ENCODE results near the gene NOPCHAP1. TPM values are rescaled to one million over a fixed set of nuclear protein-coding genes. Genes with fewer than 3 reads are reported as not detected.

NOPCHAP1 gene
- total RNA-seq, 1 donor from 2014 or later: 26.0 TPM

- H3K27me3 Mint-ChIP-seq (ENCODE audit: low read depth): peaks cover 40% of the 10 kb centered on the region
- H3K4me3 Mint-ChIP-seq: peak overlapping the region; percentile 41
- H3K27ac Mint-ChIP-seq (ENCODE audit: unreplicated experiment): no peak overlapping the region
- TF ChIP-seq CTCF (conservative IDR thresholded peaks at IDR 0.05): no peak
- no peaks in the 10 kb centered on the region for H3K36me3 Mint-ChIP-seq (ENCODE audit: low read depth)
- peaks cover 25% of the 10 kb centered on the region for H3K4me1 Mint-ChIP-seq
- DNase-seq (ENCODE audit: low read depth, low spot score): no peak
- no peaks in the 10 kb centered on the region for H3K9me3 Mint-ChIP-seq
Observed at GRCh38 chr12:104960464-104960863, 25.7 kb upstream of the NOPCHAP1 start.

- Mint-ChIP-seq H3K9me3 (no peaks in the 10 kb centered on the region), H3K27ac (ENCODE audit: unreplicated experiment) (no peak overlapping the region), H3K4me3 (no peak overlapping the region), H3K36me3 (ENCODE audit: low read depth) (no peaks in the 10 kb centered on the region), H3K27me3 (ENCODE audit: low read depth) (peaks cover 17% of the 10 kb centered on the region), H3K4me1 (peaks cover 21% of the 10 kb centered on the region)
- no peak for DNase-seq (ENCODE audit: low read depth, low spot score)
- TF ChIP-seq CTCF (conservative IDR thresholded peaks at IDR 0.05): no peak
Observed at GRCh38 chr12:104963757-104964156, 22.4 kb upstream of the NOPCHAP1 start.

- Mint-ChIP-seq H3K4me1 (peaks cover 21% of the 10 kb centered on the region), H3K27ac (ENCODE audit: unreplicated experiment) (no peak overlapping the region), H3K9me3 (no peaks in the 10 kb centered on the region), H3K36me3 (ENCODE audit: low read depth) (no peaks in the 10 kb centered on the region), H3K4me3 (no peak overlapping the region), H3K27me3 (ENCODE audit: low read depth) (peaks cover 12% of the 10 kb centered on the region)
- DNase-seq (ENCODE audit: low read depth, low spot score): no peak
- no peak for TF ChIP-seq CTCF (conservative IDR thresholded peaks at IDR 0.05)
Observed at GRCh38 chr12:104964167-104964855, 21.8 kb upstream of the NOPCHAP1 start.

- DNase-seq (ENCODE audit: low read depth, low spot score): no peak
- H3K27me3 Mint-ChIP-seq (ENCODE audit: low read depth): peaks cover 8% of the 10 kb centered on the region
- peaks cover 17% of the 10 kb centered on the region for H3K4me1 Mint-ChIP-seq
- H3K4me3 Mint-ChIP-seq: no peak overlapping the region
- TF ChIP-seq CTCF (conservative IDR thresholded peaks at IDR 0.05): no peak
- no peaks in the 10 kb centered on the region for H3K9me3 Mint-ChIP-seq
- H3K27ac Mint-ChIP-seq (ENCODE audit: unreplicated experiment): no peak overlapping the region
- H3K36me3 Mint-ChIP-seq (ENCODE audit: low read depth): no peaks in the 10 kb centered on the region
Observed at GRCh38 chr12:104964856-104965205, 21.3 kb upstream of the NOPCHAP1 start.

GRCh38 chr12:104966677-104967076 is 19.4 kb upstream of the NOPCHAP1 start:
- Mint-ChIP-seq H3K9me3 (no peaks in the 10 kb centered on the region), H3K27me3 (ENCODE audit: low read depth) (peaks cover 2% of the 10 kb centered on the region), H3K4me3 (no peak overlapping the region), H3K36me3 (ENCODE audit: low read depth) (no peaks in the 10 kb centered on the region), H3K4me1 (peaks cover 12% of the 10 kb centered on the region), H3K27ac (ENCODE audit: unreplicated experiment) (no peak overlapping the region)
- TF ChIP-seq CTCF (conservative IDR thresholded peaks at IDR 0.05): no peak
- no peak for DNase-seq (ENCODE audit: low read depth, low spot score)
